SK-N-SH (cell line): ENCODE measurements around the gene SERTAD2. TPM values are rescaled to one million over a fixed set of nuclear protein-coding genes. Genes with fewer than 3 reads are reported as not detected.

Source experiments
- CTCF ChIA-PET: fragments of 300-600, 350-600 bp; formaldehyde crosslinking; extraction: SDS; loops from one replicate; lab custom pipeline; 2021; lab: Yijun Ruan, JAX
- POLR2A ChIA-PET: fragments of 350-600 bp; sonication (Branson Sonifier 250); formaldehyde crosslinking; extraction: SDS; loops from one replicate; lab custom pipeline; 2020; ENCODE audit warnings: antibody characterized with exemption, inconsistent platforms; lab: Yijun Ruan, JAX
- DNase-seq: peaks from one replicate; pipeline ENCODE4 v3.0.0; 2012
- H2AFZ ChIP-seq: fragments of 200-600 bp; sonication (generic); 2 replicates; pipeline ENCODE4 v1.8.1; 2016; ENCODE audit warnings: antibody characterized with exemption, mild to moderate bottlenecking, low read depth
- H3F3A ChIP-seq: fragments of 200-600 bp; sonication (generic); replicated peaks from 2 replicates; pipeline ENCODE3; 2016; ENCODE audit warnings: antibody characterized with exemption, mild to moderate bottlenecking; ENCODE audit not compliant: insufficient read depth
- H3K27ac ChIP-seq, 2 experiments: fragments of 200-500 bp in 1 of 2; fragments of 200-600 bp in 1 of 2; sonication (Bioruptor generic) in 1 of 2; sonication (generic), shearing (Covaris generic) in 1 of 2; 2 replicates each; pipeline versions ENCODE4 v1.5.1 to v1.6.1; 2014 to 2016; ENCODE audit warnings: low read depth in 2 of 2, inconsistent platforms in 1 of 2, low read length in 1 of 2, mild to moderate bottlenecking in 1 of 2, mixed read lengths in 1 of 2
- H3K27me3 ChIP-seq: fragments of 200-600 bp; sonication (generic), shearing (Covaris generic); 2 replicates; pipeline ENCODE4 v1.6.1; 2016; ENCODE audit warnings: mixed run types; ENCODE audit not compliant: insufficient read depth
- H3K36me3 ChIP-seq, 2 experiments: fragments of 200-500 bp in 1 of 2; fragments of 200-600 bp in 1 of 2; sonication (Bioruptor generic) in 1 of 2; sonication (generic) in 1 of 2; replicated peaks in 1 of 2; 2 replicates each; pipeline versions ENCODE3 to v1.5.1; 2014 to 2016; ENCODE audit warnings: low read length in 1 of 2, mild to moderate bottlenecking in 1 of 2; ENCODE audit not compliant: insufficient read depth in 2 of 2, control insufficient read depth in 1 of 2
- H3K4me1 ChIP-seq, 2 experiments: fragments of 200-500 bp in 1 of 2; fragments of 200-600 bp in 1 of 2; sonication (Bioruptor generic) in 1 of 2; sonication (generic), shearing (Covaris generic) in 1 of 2; 2 replicates each; pipeline versions ENCODE4 v1.5.1 to v1.6.1; 2014 to 2016; ENCODE audit warnings: low read depth in 1 of 2, low read length in 1 of 2, mixed run types in 1 of 2; ENCODE audit not compliant: insufficient read depth in 2 of 2, control insufficient read depth in 1 of 2
- H3K4me2 ChIP-seq: fragments of 200-600 bp; sonication (generic), shearing (Covaris generic); 2 replicates; pipeline ENCODE4 v1.6.1; 2017; ENCODE audit warnings: mixed run types
- H3K4me3 ChIP-seq, 2 experiments: fragments of 200-500 bp in 1 of 2; fragments of 200-600 bp in 1 of 2; sonication (Bioruptor generic) in 1 of 2; sonication (generic), shearing (Covaris generic) in 1 of 2; 2 replicates each; pipeline versions ENCODE4 v1.5.1 to v1.8.1; 2014 to 2016; ENCODE audit warnings: low read depth in 2 of 2, inconsistent platforms in 1 of 2, low read length in 1 of 2, mild to moderate bottlenecking in 1 of 2, mixed read lengths in 1 of 2, moderate library complexity in 1 of 2
- H3K79me2 ChIP-seq: fragments of 200-600 bp; sonication (generic); 2 replicates; pipeline ENCODE4 v1.8.1; 2017; ENCODE audit warnings: mild to moderate bottlenecking; ENCODE audit not compliant: insufficient read depth
- H3K9ac ChIP-seq: fragments of 200-600 bp; sonication (generic); 2 replicates; pipeline ENCODE4 v1.6.1; 2017; ENCODE audit warnings: mixed run types
- H3K9me2 ChIP-seq: fragments of 200-600 bp; sonication (generic); 2 replicates; pipeline ENCODE4 v1.6.1; 2017; ENCODE audit warnings: mixed run types
- H3K9me3 ChIP-seq: fragments of 200-600 bp; sonication (generic); 2 replicates; pipeline ENCODE4 v1.6.1; 2017; ENCODE audit warnings: mixed run types, mild to moderate bottlenecking, moderate library complexity
- H4K20me1 ChIP-seq: fragments of 200-600 bp; sonication (generic); 2 replicates; pipeline ENCODE4 v1.6.1; 2017; ENCODE audit warnings: mild to moderate bottlenecking, mixed run types; ENCODE audit not compliant: insufficient read depth
- EP300 ChIP-seq, 2 experiments: IDR thresholded peaks; 2 replicates each; pipeline versions ENCODE4 v1.4.0 to v1.6.1; 2012; ENCODE audit warnings: borderline replicate concordance in 1 of 2, low read depth in 1 of 2, low read length in 1 of 2
- FOXM1 ChIP-seq: IDR thresholded peaks from 2 replicates; pipeline ENCODE4 v1.4.0; 2012; ENCODE audit warnings: low read depth, mild to moderate bottlenecking
- GATA2 ChIP-seq: sonication (generic); formaldehyde crosslinking; IDR thresholded peaks from 2 replicates; pipeline ENCODE4 v1.5.0; 2020; ENCODE audit warnings: mild to moderate bottlenecking, missing genetic modification reagents
- MXI1 ChIP-seq: IDR thresholded peaks from 2 replicates; pipeline ENCODE4 v1.6.1; 2012; ENCODE audit warnings: mild to moderate bottlenecking, low read depth, low read length, improper control_type of control experiment
- RCOR1 ChIP-seq: fragments of 150-350 bp; IDR thresholded peaks from 2 replicates; pipeline ENCODE4 v1.6.1; 2017; ENCODE audit warnings: antibody characterized with exemption, low read length
- TAF1 ChIP-seq: IDR thresholded peaks from 2 replicates; pipeline ENCODE4 v1.6.1; 2012; ENCODE audit warnings: low read depth, mild to moderate bottlenecking, low read length, moderate library complexity, borderline replicate concordance
- WGBS: methylation state at CpG from one replicate; pipeline ENCODE4 v1.1.6; 2017; ENCODE audit warnings: low lambda C conversion rate; 5-methylcytosine and 5-hydroxymethylcytosine counted together
- polyA plus RNA-seq, 3 experiments: library from polyadenylated mRNA; depleted of rRNA; stranded (reverse); fragments of >200 nt; gene quantifications; 2 replicates each; pipeline ENCODE4 v1.2.3, GENCODE V29; 2012
- TF ChIP-seq, protein P1 (sequence below): IDR thresholded peaks from 2 replicates; pipeline ENCODE4 v1.4.0; 2012; ENCODE audit warnings: low read depth, borderline replicate concordance
- TF ChIP-seq, protein P2 (sequence below): IDR thresholded peaks from 2 replicates; pipeline ENCODE4 v1.4.0; 2012; ENCODE audit warnings: low read depth, borderline replicate concordance

The SERTAD2 gene
- polyA plus RNA-seq, 1 of the 3 experiments (the other 2 are of a cell fraction): 9.1 TPM

DNA sequence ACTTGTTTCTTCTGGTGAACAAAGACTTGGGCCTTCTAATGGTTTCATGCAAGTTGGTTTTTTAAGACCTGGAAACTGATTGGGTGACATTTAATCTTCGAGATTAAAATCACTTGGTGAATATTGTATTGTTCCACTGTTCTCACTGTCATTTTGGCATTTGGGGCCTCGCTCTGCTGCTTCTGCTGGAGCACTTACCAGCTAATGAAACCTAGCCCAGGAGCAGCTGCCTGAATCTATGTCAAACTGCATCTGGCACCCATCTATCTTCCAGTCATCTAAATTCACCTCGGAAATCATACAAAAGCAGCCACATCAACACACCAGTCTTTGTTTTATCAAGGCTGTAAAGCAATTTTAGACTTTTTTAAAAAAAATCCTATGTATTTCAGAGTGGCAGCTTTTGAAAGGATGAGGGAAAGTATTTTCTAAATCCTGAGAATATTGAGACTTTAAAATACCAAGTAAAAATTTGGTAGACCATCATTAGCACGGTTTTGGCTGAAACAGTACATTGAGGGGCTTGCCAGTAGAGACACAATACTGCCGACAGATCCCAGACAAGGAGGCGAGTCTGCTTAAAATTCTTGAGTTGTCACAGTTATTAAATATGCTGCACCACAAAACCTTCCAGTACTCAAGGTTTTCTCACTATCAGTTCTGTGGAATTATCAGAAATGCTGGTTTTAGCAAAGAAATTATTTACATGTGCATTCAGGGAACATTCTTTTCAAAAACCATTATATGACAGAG, 26.1 kb upstream of the SERTAD2 start:
- no peaks in the 10 kb centered on the region for H3K9me3 ChIP-seq
- H3K27me3 ChIP-seq: no peaks in the 10 kb centered on the region
- peaks cover 4% of the 10 kb centered on the region; the same call in 1 of the 2 replicates for H3K79me2 ChIP-seq
- ChIA-PET POLR2A (interaction anchor here (1.0 kb wide), 1 partner anchor 26 kb away, joined by 4 read pairs; the partner anchor contains the start of gene SERTAD2), CTCF (interaction anchor here (0.8 to 2.4 kb wide), 4 partner anchors 9 to 26 kb away, joined by 3 to 13 read pairs (median 4); partner anchors contain the start of gene SERTAD2)
- DNase-seq: peak; percentile 56
- TF ChIP-seq EP300 (IDR thresholded peaks at IDR 0.05; ENCODE audit: borderline replicate concordance in 1 of 2, low read depth in 1 of 2, low read length in 1 of 2) (peak in 1 of 2 experiments; percentile 48; a peak in 1 of 4 replicates), GATA2 (CRISPR knock-in tag) (peak; percentile 79), RCOR1 (peak; percentile 65), TAF1 (no peak)
- no peaks in the 10 kb centered on the region for H4K20me1 ChIP-seq
- H3K27ac ChIP-seq: peak overlapping the region in 1 of 2 experiments; percentile 67; a peak in 2 of 4 replicates
- peaks cover 9% of the 10 kb centered on the region for H3F3A ChIP-seq
- H3K4me3 ChIP-seq: no peak overlapping the region
- H3K9me2 ChIP-seq: no peaks in the 10 kb centered on the region
- H3K4me1 ChIP-seq: peaks cover 0 to 11% of the 10 kb centered on the region in 2 experiments; a peak in 3 of 4 replicates
- no peak overlapping the region for H2AFZ ChIP-seq
- WGBS: 57% methylated on average over 6 of the region's 6 CpGs
- H3K4me2 ChIP-seq: no peak overlapping the region
- H3K36me3 ChIP-seq: no peaks in the 10 kb centered on the region
- no peak overlapping the region for H3K9ac ChIP-seq

DNA sequence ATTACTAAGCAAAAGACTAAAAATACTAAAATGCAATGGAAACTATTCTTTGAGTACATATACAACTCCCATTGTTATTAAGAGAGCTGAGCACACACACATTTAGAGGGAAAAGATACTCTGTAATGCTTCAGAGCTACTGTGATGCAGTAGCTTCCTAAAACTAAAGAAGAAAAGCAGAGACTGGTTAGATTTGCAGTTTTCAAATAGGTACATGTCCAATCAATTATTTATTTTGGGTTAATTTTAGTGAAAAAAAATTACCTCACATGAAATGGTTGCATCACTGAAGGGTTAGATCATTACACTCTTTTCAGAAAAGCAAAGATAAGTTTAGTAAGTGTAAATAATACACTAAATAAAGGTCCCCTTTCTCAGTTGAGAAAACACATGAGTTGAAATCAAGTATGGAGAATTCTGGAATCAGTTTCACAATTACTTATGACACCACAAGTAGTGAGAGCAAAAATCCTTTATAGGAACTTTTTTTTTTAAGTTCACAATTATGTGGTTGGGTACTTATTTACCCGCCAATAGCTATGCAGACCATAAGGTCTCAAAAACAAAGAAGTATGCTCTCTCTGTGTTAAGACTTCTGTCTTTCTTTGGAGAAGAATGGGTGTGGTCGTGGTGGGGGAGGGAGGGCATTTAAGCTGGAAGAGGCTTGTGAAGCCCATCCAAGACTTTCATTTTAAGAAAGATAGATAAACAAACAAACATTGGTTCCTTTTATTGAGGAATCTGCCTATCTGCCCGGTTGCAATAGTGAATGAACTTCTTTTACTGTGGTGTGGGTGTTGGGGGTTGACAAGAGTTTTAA, 25.3 kb upstream of the SERTAD2 start:
- H3K9me3 ChIP-seq: no peaks in the 10 kb centered on the region
- H3K9me2 ChIP-seq: no peaks in the 10 kb centered on the region
- ChIA-PET CTCF (interaction anchor here (0.7 to 2.4 kb wide), 5 partner anchors 15 to 71 kb away, joined by 3 to 13 read pairs (median 4); partner anchors contain the start of gene SERTAD2), POLR2A (interaction anchor here (1.0 kb wide), 1 partner anchor 25 kb away, joined by 4 read pairs; the partner anchor contains the start of gene SERTAD2)
- no peaks in the 10 kb centered on the region for H4K20me1 ChIP-seq
- H3K4me3 ChIP-seq: no peak overlapping the region
- H3K27me3 ChIP-seq: no peaks in the 10 kb centered on the region
- no peak overlapping the region for H3K27ac ChIP-seq
- no peak overlapping the region for H3K9ac ChIP-seq
- WGBS: 49% methylated on average over 3 of the region's 3 CpGs
- H3K4me2 ChIP-seq: no peak overlapping the region
- TF ChIP-seq, protein P1, sequence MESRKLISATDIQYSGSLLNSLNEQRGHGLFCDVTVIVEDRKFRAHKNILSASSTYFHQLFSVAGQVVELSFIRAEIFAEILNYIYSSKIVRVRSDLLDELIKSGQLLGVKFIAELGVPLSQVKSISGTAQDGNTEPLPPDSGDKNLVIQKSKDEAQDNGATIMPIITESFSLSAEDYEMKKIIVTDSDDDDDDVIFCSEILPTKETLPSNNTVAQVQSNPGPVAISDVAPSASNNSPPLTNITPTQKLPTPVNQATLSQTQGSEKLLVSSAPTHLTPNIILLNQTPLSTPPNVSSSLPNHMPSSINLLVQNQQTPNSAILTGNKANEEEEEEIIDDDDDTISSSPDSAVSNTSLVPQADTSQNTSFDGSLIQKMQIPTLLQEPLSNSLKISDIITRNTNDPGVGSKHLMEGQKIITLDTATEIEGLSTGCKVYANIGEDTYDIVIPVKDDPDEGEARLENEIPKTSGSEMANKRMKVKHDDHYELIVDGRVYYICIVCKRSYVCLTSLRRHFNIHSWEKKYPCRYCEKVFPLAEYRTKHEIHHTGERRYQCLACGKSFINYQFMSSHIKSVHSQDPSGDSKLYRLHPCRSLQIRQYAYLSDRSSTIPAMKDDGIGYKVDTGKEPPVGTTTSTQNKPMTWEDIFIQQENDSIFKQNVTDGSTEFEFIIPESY: no peak
- no peak for TF ChIP-seq FOXM1
- TF ChIP-seq, protein P2, sequence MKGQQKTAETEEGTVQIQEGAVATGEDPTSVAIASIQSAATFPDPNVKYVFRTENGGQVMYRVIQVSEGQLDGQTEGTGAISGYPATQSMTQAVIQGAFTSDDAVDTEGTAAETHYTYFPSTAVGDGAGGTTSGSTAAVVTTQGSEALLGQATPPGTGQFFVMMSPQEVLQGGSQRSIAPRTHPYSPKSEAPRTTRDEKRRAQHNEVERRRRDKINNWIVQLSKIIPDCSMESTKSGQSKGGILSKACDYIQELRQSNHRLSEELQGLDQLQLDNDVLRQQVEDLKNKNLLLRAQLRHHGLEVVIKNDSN: no peak
- TF ChIP-seq MXI1: no peak
- no peak for TF ChIP-seq EP300 (IDR thresholded peaks at IDR 0.05; ENCODE audit: borderline replicate concordance in 1 of 2, low read depth in 1 of 2, low read length in 1 of 2)
- DNase-seq: no peak
- no peaks in the 10 kb centered on the region for H3K36me3 ChIP-seq
- H2AFZ ChIP-seq: no peak overlapping the region
- peaks cover 0 to 11% of the 10 kb centered on the region in 2 experiments; a peak in 3 of 4 replicates for H3K4me1 ChIP-seq
- peaks cover 9% of the 10 kb centered on the region for H3F3A ChIP-seq
- H3K79me2 ChIP-seq: peaks cover 4% of the 10 kb centered on the region; the same call in 1 of the 2 replicates
